NCI-H748 (cell line): ENCODE data around the gene SLC43A2.

Experiments
- DNase-seq: peaks from one replicate; lab custom pipeline; 2025; ENCODE audit not compliant: unreplicated experiment; lab: John Stamatoyannopoulos, UW

The SLC43A2 gene

DNA sequence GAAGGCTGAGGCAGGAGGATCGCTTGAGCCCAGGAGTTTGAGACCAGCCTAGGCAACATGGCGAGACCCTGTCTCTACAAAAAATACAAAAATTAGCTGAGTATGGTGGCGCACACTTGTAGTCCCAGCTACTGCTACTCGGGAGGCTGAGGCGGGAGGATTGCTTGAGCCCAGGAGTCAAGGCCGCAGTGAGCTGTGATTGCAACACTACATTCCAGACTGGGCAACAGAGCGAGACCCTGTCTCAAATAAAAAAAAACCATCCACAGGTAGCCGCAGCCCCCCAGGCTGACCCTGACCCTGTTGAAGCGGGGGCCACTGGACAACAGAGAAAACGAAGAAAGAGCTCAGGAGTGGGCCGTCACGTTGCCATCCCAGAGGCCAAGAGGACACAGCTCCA lies 4.0 kb downstream of the SLC43A2 start:
- no peak for DNase-seq

DNA sequence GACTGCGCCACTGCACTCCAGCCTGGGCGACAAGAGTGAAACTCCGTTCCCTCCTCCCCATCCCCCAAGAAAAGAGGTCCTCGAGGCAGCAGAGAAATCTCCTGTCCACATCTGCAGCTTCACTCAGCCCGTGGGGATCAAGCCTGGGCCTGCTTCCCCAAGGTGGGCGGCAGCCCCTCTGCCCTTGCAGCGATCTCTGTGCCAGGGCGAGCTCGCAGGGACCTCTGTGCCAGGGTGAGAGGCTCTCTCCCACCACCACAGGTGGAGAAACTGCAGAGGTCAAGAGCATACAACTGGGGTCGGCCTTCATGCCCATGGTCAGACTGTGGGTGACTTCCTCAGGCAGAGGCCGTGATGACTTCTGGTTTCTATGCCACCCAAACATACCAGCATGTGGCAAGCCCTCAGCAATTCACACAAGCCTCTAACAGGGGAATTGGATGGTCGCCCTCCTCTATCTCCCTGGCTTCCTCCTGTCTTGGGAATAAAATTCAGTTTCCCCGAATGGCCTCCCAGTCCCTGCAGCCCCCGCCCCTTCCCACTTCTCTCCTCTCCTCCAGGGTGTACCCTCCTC lies 5.5 kb downstream of the SLC43A2 start:
- no peak for DNase-seq

DNA sequence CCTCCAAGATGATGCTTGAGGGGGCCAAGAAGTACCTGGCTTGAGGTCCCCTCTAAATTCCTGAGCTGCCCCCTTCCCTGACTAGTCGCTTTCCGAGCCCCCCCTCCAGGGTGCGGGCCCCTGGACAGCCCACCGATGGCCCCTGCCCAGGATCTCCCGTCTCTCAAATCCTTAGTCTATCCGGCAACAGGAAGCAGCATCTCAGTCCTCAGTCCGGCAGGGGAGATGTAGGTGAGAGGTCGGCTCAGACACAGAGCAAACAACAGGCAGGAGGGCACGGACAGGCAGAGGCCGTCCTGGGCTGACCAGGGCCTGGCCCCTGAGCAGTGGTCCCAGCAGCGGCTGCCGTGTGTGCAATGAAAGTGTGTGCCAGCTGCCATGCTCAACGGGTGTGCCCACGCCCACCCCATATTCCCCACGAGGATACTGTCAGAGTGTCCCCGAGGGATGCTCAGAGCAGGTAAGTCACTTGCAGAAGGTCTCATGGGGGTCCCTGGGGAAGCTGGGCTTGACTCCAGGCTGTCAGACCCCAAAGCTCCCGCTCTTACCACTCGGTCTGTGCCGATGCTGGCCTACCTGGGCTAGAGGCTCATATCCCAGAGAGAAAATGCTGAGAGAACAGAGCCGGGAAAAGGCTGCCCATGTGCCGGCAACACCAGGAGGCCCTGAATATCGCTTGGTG lies 7.2 kb downstream of the SLC43A2 start:
- DNase-seq, result no peak

DNA sequence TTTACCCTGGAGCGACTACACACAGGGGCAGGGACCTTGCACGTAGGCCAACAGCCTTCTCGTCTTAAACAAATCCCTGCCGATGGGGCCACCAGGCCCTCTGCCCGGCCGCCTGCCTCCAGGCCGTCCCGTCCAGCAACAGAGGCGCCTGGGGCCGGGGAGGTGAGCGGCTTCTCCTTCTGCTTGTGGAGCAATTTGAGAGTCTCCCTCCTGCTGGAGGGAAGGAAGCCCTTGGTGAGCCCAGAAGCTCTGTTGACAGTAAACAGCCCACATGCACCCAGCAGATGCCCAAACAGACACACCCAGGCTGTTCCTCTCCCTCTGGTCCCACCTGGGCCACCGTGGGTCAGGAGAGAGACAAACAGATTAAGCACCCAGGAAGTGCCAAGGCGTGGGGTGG lies 8.1 kb downstream of the SLC43A2 start:
- no peak for DNase-seq

DNA sequence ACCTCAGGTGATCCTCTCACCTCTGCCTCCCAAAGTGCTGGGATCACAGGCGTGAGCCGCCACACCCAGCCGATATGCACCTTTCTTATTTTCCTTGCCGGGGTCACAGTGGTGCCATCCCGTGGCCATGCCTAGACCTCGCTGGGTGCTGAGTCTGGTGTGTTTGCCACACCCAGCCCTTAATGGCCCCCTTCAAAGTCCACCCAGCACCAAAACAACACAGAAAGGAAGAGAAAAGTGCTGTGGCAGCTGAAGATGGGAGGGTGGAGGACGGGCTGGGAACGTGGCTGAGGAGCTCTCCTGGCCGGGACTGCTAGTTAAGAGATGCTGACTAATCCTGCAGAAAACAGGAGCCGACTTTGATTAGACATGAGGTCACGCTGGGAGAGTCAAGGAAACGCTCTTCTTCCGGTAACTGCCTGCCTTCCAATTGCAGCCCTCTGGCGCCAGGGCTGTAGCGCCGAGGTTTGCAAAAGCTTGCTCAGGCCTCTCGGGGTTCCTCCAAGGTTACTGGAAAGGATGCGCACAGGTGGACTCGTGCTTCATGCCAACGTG lies 10.9 kb downstream of the SLC43A2 start:
- no peak for DNase-seq

DNA sequence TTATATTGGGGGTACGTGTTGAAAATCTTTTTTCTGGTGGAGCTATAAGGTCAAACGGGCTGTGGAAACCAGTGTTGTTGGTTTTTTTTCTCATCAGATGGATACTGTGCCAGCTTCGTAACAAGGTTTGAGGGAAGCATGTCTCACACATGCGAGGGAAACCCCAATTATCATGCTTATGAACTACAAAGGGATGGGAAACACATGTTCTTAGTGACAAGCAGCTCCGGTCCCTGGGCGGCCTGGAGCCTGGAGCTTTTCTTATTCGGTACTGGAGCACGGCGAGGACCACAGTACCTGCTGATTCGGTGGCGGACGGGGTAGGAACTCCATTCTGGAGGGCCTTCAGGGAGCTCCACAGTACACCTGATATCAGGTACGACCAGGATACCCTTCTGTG lies 12.5 kb downstream of the SLC43A2 start:
- DNase-seq, result no peak

DNA sequence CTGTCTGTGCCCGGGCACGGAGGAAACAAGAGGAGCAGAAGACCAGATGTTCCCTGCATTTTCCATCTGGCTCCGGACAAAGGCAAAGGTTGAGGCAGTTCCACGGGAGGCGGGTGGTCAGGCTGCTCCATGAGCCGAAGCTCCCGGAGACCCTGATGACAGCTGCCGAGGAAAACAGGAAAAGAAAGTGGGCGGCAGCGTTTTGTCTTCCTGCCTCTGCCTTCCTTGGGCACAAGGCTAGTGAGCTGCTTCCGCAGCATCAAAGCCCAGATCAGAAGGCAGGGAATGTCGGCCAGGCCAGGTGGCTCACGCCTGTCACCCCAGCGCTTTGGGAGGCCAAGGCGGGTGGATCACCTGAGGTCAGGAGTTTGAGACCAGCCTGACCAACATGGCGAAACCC lies 16.2 kb downstream of the SLC43A2 start:
- no peak for DNase-seq

DNA sequence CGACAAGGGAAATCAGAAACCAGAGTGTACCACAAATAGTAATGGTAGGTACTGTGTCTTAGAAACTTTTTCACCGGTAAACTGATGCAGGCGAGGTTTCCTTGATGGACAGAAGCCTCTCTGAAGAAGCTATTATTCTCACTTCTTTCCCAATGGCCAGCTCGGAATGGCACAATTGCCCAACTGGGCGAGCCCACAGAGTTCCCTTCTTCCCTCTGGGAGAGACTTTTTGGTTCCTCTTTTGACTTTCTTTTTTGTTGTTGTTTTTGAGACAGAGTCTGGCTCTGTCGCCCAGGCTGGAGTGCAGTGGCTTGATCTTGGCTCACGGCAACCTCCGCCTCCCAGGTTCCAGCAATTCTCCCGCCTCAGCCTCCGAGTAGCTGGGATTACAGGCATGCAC lies 16.9 kb downstream of the SLC43A2 start:
- no peak for DNase-seq

DNA sequence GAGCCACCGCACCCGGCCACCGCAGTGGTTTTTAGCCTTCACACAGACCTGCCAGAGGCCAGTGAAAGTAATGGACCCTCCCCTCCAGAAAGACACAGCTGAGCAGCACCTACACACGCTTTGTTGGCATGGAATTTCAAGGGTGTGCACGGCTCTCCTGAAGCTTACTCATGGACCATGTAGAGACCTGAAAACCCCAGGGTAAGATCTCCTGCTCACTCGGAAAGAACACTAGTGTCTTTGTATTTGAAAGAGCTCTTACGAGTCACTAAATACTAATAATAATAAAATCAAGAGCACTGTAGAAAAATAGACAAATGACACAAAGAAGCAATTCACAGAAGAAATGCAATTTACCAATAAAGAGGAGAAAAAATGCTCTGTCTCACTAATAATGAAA lies 20.0 kb downstream of the SLC43A2 start:
- DNase-seq, result no peak

DNA sequence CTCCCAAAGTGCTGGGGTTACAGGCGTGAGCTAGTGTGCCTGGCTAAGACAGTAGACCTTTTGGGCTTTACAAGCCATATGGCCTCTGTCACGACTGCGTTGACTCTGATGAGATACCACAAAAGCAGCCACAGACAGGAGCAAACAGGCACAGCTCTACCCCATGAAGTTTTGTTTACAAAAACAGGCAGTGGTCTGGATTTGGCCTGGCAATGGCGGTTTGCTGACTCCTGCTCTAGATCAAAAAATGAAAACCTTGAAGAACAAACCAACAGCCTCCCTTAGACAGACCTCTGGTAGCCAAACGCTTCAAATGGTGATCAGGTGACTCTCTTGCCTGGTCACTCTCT lies 20.7 kb downstream of the SLC43A2 start:
- no peak for DNase-seq

DNA sequence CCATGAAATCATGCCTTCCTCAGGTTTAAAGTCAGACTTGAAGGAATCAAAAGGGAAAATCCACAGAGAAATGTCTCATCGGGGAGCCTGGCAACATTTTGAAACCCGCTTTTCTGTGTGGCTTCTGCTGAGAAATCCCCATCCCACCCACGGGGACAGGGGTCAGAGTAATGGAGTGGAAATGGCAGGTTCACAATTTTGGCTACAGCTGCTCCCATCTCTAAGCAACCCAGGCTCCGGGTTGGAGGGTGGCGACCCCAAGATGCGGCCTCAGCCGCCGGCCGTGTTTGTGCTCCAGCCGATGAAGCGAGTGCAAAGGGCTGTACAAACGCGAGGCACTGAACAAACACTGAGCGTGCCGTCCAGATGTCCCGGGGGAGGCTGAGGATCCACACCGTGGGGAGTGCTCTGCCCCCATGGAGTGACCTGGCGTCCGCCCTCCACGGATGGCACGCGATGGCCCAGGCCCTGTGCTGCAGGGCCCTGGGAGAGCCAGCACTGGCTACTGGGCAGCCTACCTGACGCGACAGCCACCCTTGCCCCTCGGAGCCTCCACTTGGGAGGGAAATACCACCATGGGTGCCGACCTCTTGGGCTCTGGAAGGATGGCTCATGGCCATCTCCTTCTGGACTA lies 22.2 kb downstream of the SLC43A2 start:
- DNase-seq, result no peak

DNA sequence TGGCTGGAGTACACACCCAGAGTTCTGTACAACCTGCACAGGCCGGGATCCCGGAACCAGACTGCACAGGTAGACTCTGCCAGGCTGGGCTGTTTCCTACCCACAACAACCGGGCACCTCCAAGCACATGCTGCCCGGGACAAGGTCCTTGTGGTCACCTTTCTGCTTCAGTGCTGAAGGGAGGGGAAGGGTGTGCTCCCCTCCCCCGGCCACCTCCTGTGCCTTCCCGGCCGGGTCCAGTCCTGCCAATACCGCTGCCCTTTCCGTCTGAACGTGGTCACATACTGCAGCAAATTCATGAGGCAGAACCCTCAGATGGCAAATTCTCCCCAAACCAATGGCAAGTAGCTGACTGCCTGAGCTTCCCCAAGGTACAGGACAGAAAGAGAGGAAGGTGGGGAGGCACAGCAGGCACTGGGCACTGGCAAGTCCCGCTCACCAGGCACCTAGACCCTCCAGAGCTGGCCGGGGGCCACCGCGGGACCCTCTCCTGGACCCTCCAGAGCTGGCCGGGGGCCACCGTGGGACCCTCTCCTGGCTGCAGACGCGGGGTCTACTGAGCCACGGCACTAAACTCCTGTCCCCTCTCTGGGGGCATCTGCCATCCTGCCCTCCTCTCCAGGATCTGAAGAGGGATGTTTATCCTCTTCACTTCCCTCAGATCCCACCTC lies 22.8 kb downstream of the SLC43A2 start:
- no peak for DNase-seq

DNA sequence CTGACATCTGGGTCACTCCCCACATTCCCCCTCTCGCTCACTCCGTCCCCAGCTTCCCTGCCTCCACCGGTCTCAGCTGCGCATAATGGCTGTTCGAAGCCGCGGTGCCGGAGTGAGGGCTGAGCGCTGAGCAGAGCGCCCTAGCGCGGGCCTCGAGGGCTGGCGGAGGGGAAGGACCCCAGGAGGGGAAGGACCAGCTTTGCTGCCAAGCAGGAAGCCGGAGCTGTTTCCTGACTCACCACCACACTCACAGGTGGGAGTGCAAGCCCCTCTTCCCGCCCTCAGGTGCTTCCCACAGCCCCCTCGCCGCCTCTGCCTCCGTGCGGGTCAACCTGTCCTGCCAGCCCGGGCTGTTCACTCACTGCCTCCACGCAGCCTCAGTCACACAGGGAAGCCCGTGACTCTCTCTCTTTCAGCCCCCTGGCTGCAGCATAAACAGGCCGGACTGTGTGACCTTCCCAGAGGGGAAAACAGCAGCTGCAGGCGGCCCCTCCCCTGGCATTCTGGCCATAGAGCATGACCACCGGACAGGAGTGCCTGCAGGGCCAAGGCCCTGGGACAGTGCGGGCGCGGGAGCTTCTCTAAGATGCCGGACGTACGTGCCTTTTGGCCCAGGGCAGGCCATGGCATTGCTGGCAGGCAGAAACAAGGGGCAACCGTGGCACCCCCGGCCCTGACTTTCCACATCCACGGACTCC lies 23.7 kb downstream of the SLC43A2 start:
- DNase-seq, result no peak

DNA sequence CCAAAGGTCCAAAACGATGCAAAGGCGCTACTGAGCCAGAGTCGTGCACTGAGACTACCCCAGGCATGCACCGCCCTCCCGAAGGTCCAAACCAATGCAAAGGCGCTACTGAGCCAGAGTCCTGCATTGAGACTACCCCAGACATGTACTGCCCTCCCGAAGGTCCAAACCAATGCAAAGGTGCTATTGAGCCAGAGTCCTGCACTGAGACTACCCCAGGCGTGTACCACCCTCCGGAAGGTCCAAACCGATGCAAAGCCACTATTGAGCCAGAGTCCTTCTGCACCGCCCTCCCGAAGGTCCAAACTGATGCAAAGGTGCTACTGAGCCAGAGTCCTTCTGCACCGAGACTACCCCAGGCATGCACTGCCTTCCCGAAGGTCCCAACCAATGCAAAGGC lies 27.1 kb downstream of the SLC43A2 start:
- no peak for DNase-seq

DNA sequence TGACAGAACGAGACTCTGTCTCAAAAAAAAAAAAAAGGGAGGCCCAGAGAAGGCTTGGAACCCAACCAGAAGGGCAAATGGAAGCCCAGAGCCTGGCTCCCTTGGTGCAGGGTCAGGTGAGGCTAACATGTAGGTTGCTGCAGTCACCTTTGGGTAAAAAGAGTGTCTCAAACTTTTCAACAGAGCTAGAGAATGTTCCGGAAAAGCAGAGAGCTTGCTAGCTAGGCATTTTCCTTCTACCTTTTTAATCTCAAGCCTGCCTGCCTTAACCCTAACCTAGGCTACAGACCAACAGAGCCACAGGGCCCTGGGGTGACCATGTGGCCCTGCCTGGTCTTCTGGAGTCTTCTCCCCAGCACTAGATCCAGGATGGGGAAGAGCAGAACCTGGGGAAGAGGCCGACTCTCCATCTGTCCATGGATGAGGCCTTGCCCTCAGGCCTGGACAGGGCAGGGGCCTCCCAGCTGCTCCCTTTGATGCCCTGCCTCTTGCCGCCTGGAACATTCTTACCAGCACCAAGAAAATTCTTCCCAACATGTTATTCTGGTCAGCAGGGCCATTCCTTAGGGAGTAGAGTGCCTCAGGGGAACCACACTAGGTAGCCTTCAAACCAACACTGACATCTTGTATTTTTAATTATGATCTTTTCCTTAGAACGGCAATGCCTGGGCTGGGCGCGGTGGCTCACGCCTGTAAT lies 30.1 kb downstream of the SLC43A2 start:
- no peak for DNase-seq

DNA sequence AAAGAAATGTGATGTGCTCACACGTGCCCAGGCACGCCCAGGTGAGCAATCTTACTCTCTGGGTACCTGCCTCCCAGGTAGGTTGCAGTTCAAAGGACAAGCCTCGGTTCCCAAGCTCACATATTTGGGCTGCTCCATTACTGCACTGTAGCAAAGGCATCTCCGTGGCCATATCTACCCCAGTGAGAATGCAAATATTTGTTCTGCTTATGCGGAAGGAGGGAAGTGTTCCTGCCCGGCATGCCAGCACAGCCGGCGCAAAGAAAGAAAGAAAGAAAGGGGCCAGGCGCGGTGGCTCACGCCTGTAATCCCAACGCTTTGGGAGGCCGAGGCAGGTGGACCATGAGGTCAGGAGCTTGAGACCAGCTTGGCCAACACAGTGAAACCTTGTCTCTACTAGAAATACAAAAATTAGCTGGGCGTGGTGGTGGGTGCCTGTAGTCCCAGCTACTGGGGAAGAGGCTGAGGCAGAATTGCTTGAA lies 30.7 kb downstream of the SLC43A2 start:
- no peak for DNase-seq

DNA sequence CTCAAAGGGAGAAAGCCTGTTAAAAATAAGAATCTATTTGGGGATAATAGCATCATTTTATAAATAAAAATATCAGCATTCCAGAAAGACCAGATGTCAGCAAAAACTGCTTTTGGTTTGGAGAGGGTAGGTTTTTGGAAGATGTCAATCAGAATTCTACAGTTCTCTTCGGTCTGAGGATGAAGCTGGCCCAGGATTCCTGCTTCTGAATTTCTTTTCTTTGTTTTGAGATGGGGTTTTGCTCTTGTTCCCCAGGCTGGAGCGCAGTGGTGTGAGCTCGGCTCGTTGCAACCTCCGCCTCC lies 35.1 kb downstream of the SLC43A2 start:
- no peak for DNase-seq

DNA sequence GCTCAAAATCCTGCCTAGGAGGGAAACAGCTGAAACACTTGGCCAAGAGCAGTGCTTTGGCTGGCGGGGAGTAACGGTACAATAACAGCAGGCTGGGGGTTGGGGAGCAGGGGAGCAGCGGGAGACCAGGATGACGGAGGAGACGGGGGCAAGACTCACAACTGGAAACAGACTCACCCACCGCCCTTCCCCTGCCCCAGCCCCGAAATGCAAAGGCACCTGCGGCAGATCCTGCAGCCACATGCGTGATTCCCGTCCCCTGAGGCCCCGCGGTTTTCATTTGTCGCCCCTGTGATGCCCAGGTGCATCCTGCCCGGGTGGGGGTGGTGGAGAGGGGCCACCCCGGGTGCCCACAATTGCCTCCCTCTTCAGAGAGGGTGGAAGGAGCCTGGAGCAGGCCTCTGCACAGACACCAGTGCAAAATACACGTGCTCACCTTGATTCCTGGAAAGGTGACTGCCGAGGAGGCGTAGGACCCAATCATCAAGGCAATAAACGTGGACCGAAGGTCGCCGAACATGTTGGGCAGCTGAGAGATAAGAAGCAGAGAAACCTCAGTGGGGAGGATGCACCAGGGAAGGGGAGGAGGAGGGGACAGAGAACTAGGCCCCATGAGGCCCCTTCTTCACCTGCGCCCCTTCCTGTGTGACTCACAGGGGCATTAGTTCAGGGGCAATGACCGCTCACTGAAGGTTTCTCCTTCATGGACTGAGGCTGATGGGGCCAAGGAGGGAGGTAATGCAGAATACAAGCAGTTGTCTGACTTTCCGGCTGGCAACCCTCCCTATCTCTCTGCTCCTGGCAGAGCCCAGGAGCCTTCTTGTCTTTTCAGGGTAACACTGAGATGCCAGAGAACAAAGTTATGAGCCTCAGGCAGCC lies 35.6 kb downstream of the SLC43A2 start:
- DNase-seq, result no peak

DNA sequence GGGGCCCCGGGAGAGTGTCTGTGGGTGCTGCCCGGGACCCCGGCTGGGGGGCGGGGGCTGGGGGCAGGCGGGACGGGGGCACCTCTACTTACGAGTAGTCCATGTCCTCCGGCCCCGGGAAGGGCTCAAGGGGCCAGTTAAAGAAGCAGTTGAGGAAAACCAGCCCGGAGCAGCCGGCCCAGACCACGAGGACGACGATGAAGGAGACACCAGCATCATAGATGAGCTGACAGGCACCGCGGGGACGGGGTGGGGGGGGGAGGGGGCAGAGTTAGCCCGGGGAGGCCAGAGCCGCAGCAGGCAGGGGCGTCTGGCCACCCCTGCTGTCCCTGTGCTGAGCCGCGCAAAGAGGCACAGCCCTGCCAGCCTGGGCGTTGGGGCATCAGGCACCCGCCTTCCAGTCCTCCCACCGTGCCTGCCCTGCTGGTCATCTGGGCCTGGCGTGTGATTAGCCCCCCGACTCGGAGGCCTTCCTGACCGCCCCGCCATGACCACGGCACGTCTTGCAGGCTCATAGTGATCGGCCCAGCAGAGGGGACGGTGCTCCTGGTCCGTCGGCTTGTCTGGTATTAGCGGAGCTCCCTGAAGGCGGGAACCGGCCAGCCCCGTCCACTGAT lies 37.1 kb downstream of the SLC43A2 start:
- DNase-seq, result no peak
